ENCODE results near the gene CGB3.
"Not testable (repeated sequence)": the region's sequence is repeated elsewhere in the genome, so short reads cannot be mapped to it uniquely, and the experiment has no call there.

The CGB3 gene

GRCh38 chr19:49024233-49024632, at the start of gene CGB3:
Gene CGB3 (minus strand): TSS chr19:49024333. CDS start chr19:49023971, 362 bp downstream.
- DNase-seq = not testable (repeated sequence)

GRCh38 chr19:49071860-49072547, 47.9 kb upstream of the CGB3 start:
- no peak for DNase-seq

- no peak for DNase-seq
Observed at GRCh38 chr19:49070416-49070815, 46.3 kb upstream of the CGB3 start.

DNA sequence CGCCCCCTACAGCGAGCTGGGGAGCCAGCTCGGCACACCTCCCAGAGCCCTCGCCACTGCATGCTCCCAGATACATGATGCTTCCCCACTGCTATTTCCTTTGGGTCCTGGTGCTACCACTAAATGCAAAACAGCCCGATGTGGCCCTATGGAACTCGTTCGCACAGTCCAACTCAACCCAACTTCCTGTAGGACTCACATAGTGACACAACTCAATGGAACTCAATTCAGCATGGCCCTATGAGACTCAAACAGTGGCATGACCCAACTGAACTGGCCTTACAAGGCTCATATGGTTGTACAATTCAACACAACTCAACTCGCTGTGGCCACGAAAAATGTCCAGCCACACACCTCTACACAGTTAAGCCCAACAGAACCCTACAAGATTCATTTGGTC, 44.9 kb upstream of the CGB3 start:
- no peak for DNase-seq

DNA sequence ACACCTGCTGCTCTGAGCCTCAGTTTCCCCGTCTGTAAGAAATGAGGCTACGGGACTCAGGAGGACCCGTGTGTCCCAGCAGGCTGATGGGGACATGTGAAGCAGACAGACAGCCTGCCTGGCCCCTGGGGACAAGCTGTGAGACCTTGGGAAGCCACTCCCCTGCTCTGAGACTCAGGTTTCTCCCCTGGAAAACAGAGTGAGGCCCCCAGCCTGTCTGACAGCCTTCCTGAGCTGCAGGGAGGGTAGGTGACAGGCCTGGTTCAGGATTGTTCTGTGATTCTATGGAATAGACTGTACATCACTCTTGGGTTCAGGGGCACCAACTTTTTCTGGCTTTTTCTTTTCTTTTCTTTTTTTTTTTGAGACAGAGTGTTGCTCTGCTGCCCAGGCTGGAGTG, 43.4 kb upstream of the CGB3 start:
- DNase-seq = no peak

GRCh38 chr19:49065905-49066512, 41.9 kb upstream of the CGB3 start:
- no peak for DNase-seq

GRCh38 chr19:49064768-49065611, 40.9 kb upstream of the CGB3 start, which contains the start of gene NTF4:
Gene NTF4 (minus strand): TSS chr19:49064818. CDS start chr19:49061997, 2,821 bp downstream.
- DNase-seq = no peak

DNA sequence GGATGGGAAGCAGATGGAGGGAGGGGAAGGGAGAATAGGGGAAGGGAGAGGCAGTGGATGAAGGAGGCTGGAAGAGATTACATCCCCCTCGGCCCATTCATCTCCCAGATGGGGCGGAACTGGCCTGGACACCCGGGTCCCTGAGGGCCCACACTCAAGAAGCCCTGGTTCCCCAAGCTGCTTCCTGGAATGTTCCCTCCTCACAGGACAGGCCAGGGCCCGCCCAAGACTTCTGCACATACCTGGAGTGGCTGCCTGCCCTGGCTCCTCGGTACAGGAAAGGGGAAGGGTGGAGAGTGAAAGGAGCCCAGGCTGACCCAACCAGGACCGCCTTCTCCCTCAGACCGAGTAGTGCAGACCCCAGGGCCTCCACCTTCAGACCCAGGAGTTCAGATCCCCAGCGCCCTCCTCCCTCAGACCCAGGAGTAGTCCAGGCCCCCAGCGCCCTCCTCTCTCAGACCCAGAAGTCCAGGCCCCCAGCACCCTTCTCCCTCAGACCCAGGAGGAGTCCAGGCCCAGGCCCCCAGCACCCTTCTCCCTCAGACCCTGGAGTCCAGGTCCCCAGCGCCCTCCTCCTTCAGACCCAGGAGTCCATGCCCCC, 40.0 kb upstream of the CGB3 start:
- no peak for DNase-seq

DNA sequence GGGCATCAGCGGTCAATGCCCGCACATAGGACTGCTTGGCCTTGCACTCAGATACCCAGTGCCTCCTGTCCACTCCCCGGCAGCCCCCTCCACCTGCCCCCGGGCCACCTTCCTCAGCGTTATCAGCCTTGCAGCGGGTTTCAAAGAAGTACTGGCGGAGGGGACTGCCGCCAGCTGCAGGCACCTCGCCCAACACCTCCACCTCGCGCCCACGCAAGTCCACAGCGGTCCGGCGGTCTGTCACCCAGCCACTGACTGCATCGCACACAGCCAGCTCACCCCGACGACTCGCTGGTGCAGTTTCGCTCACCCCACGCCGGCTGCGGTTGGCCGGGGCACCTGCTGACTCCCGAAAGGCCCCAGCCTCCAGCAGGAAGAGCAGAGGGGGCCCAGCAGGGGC, 37.3 kb upstream of the CGB3 start:
- DNase-seq = no peak

- DNase-seq = no peak
Observed at GRCh38 chr19:49061000-49061399, 36.9 kb upstream of the CGB3 start.

GRCh38 chr19:49059053-49059452, 34.9 kb upstream of the CGB3 start:
- no peak for DNase-seq

GRCh38 chr19:49058562-49058961, 34.4 kb upstream of the CGB3 start:
- DNase-seq = no peak

DNA sequence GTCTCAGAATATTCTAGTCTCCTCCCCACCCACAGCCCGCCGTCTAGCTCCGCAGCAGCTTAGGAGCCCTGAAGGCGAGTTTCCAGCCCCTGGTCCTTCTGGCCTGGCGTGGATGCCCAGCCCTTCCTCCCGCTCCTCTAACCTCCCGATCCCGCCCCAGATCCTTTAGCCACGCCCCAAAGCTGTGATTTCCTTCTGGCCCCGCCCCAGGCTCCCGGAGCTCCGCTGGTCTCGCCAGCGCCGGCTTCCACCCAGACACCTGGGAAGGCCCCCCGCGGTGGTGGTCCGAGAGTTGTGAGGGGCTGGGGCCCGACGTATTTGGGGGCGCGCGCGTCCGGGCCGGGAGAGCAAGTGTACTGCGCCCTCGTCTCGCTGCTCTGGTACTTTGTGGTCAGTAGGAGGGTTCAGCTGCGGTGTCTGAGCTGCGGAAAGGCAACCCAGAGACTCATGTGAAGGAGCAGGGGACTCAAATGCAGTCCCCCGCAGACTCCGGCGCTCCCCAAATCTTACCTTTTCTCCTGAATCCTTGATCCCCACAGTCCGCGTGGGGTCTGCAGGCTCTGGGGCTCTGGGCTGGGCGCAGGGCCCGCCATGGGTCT, 33.6 kb upstream of the CGB3 start, which contains the start of gene CGB7:
Gene CGB7, minus strand, starts transcription at position 114 of the 599 bp plus-strand sequence. CDS start 2,374 bp downstream, outside the sequence.
- no peak for DNase-seq

GRCh38 chr19:49056902-49057596, 32.9 kb upstream of the CGB3 start:
- DNase-seq = not testable (repeated sequence)

- no peak for DNase-seq
Observed at GRCh38 chr19:49056101-49056901, 32.2 kb upstream of the CGB3 start.

DNA sequence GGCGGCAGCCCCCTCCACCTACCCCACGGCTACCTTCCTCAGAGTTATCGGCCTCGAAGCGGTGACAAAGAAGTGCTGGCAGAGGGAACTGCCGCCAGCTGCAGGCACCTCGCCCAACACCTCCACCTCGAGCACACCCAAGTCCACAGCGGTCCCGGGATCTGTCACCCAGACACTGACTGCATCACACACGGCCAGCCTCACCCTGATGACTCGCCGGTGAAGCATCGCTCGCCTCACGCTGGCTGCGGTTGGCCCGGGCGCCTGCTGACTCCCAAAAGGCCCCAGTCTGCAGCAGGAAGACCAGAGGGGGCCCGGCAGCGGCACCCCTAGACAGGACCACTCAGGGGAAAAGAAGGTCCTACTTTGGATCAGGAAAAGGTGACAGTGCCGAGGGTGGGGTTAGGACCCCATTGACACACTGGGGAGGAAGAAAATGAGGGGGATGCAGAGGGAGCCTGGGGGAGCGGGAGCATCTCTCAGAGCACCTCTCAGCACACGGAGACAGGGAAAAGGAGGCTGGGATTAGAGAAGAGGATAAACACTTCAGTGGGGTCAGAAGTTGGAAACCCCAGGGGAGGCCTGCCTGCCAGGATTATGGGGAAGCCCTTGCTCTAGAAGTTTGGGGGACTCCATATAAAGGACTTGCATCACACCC, 26.4 kb upstream of the CGB3 start:
- not testable (repeated sequence) for DNase-seq

- DNase-seq = not testable (repeated sequence)
Observed at GRCh38 chr19:49049834-49050233, 25.7 kb upstream of the CGB3 start.

- not testable (repeated sequence) for DNase-seq
Observed at GRCh38 chr19:49049011-49049410, 24.9 kb upstream of the CGB3 start, which contains the start of gene CGB8. Gene CGB8 (minus strand): TSS chr19:49049111. CDS start chr19:49048739, 372 bp downstream.

DNA sequence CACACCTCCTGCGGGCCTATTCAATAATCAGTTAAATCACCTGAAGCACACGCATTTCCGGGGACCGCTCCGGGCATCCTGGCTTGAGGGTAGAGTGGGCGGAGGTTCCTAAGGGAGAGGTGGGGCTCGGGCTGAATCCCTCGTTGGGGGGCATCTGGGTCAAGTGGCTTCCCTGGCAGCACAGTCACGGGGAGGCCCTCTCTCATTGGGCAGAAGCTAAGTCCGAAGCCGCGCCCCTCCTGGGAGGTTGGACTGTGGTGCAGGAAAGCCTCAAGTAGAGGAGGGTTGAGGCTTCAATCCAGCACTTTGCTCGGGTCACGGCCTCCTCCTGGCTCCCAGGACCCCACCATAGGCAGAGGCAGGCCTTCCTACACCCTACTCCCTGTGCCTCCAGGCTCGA, 19.4 kb upstream of the CGB3 start, which contains the start of gene CGB5:
Gene CGB5, plus strand, starts transcription at position 301 of the 400 bp plus-strand sequence. CDS start 362 bp downstream, outside the sequence.
- DNase-seq = not testable (repeated sequence)

DNA sequence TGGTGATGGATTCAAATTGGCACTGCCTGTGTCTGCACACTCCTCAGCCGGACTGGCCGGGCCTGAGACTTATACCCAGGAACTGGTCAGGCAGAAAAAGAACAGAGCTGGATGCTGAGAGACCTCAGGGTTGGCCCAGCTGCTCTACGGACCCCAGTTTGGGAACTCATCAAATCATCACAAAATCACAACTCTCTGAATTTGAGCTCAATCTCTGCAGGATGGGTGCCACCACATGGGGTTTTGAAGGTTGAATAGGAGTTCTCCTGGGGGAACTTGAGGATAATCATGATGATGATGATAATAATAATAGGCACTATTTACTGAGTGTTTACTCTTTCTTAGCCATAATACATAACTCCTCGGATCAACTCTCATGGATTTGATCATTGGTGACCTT, 18.5 kb upstream of the CGB3 start:
- not testable (repeated sequence) for DNase-seq

All from DMS153 (cell line).